GM12878 (cell line): ENCODE results near the gene ARPP21. TPM values are rescaled to one million over a fixed set of nuclear protein-coding genes. Genes with fewer than 3 reads are reported as not detected.

Experiments
- ATAC-seq: fragments of 200-7000 bp; cut with Tn5 transposase; 3 replicates; pipeline ENCODE4 v1.9.1; 2020; ENCODE audit warnings: mild to moderate bottlenecking, moderate library complexity
- BruUV-seq: library from RNA; stranded (reverse); fragments of 400-500 nt; replicated peaks from 2 replicates; lab custom pipeline; 2021; lab: Mats Ljungman, UMichigan
- CTCF ChIA-PET: fragments of 300-600 bp; sonication (Branson Sonifier 250); formaldehyde crosslinking; extraction: SDS; loops from one replicate; lab custom pipeline; 2021; ENCODE audit warnings: inconsistent platforms; lab: Yijun Ruan, JAX
- POLR2A ChIA-PET: fragments of 350-600 bp; formaldehyde crosslinking; extraction: SDS; loops from one replicate; lab custom pipeline; 2021; ENCODE audit warnings: inconsistent platforms; lab: Charles Lee
- RAD21 ChIA-PET: fragments of 300-600 bp; sonication (Branson Sonifier 250); formaldehyde crosslinking; loops from one replicate; lab custom pipeline; 2023; ENCODE audit warnings: antibody characterized with exemption; ENCODE audit not compliant: unreplicated experiment; lab: Charles Lee
- SMC1A ChIA-PET: fragments of 300-600 bp; sonication (Branson Sonifier 250); formaldehyde crosslinking; loops from one replicate; lab custom pipeline; 2023; ENCODE audit not compliant: unreplicated experiment, uncharacterized antibody; lab: Charles Lee
- DNase-seq: peaks from one replicate; pipeline ENCODE4 v3.0.0-alpha.2; 2011; ENCODE audit warnings: low read depth, low spot score
- FAIRE-seq: peaks from 3 replicates; lab custom pipeline; 2011; peaks lifted over from hg19 to GRCh38; lab: Jason Lieb, UNC
- H2AFZ ChIP-seq: 2 replicates; pipeline ENCODE4 v1.6.0; 2011; ENCODE audit warnings: low read depth, low read length, control low read depth; ENCODE audit not compliant: control insufficient read depth
- H3K27ac ChIP-seq: 2 replicates; pipeline ENCODE4 v1.5.1; 2011; ENCODE audit warnings: control low read depth; ENCODE audit not compliant: control insufficient read depth, insufficient read depth
- H3K27me3 ChIP-seq, 2 experiments: replicated peaks in 1 of 2; 2 replicates each; pipeline versions ENCODE4 v1.6.0 to v1.6.1; 2011; ENCODE audit warnings: low read length in 1 of 2; ENCODE audit not compliant: control insufficient read depth in 2 of 2, insufficient read depth in 2 of 2
- H3K36me3 ChIP-seq, 2 experiments: 2 replicates each; pipeline ENCODE4 v1.5.1; 2011; ENCODE audit warnings: low read length in 1 of 2; ENCODE audit not compliant: control insufficient read depth in 2 of 2, insufficient read depth in 2 of 2
- H3K4me1 ChIP-seq: 2 replicates; pipeline ENCODE4 v1.6.1; 2011; ENCODE audit warnings: mild to moderate bottlenecking, low read length, moderate library complexity, mixed read lengths; ENCODE audit not compliant: control insufficient read depth, insufficient read depth
- H3K4me2 ChIP-seq: 2 replicates; pipeline ENCODE4 v1.6.0; 2011; ENCODE audit warnings: control low read depth; ENCODE audit not compliant: control insufficient read depth, insufficient read depth
- H3K4me3 ChIP-seq: fragments of 200-600 bp; sonication (generic); 2 replicates; pipeline ENCODE4 v1.5.1; 2016
- H3K79me2 ChIP-seq: 2 replicates; pipeline ENCODE4 v1.6.0; 2011; ENCODE audit warnings: low read length; ENCODE audit not compliant: control insufficient read depth, insufficient read depth
- H3K9ac ChIP-seq: 2 replicates; pipeline ENCODE4 v1.8.0; 2011; ENCODE audit warnings: low read length, control low read depth, mixed read lengths; ENCODE audit not compliant: control insufficient read depth, insufficient read depth
- H3K9me3 ChIP-seq: replicated peaks from 3 replicates; pipeline ENCODE4 v1.5.1; 2011; ENCODE audit warnings: mild to moderate bottlenecking, low read length; ENCODE audit not compliant: control insufficient read depth, insufficient read depth
- H4K20me1 ChIP-seq: 2 replicates; pipeline ENCODE4 v1.6.0; 2011; ENCODE audit not compliant: control insufficient read depth, insufficient read depth
- CEBPZ ChIP-seq: fragments of 150-350 bp; IDR thresholded peaks from 2 replicates; pipeline ENCODE4 v1.6.1; 2016; ENCODE audit warnings: low read depth, low read length
- CUX1 ChIP-seq: IDR thresholded peaks from 2 replicates; pipeline ENCODE4 v1.6.1; 2012; ENCODE audit warnings: improper control_type of control experiment, low read depth, low read length; ENCODE audit not compliant: insufficient replicate concordance
- E2F8 ChIP-seq: fragments of 450-650 bp; IDR thresholded peaks from 2 replicates; pipeline ENCODE4 v1.6.1; 2018; ENCODE audit warnings: mild to moderate bottlenecking, low read depth, moderate library complexity; ENCODE audit not compliant: partially characterized antibody
- ESRRA ChIP-seq: IDR thresholded peaks from 2 replicates; pipeline ENCODE4 v1.6.1; 2012; ENCODE audit warnings: mild to moderate bottlenecking, low read length, improper control_type of control experiment
- GATAD2B ChIP-seq: fragments of 450-650 bp; conservative IDR thresholded peaks from 2 replicates; pipeline ENCODE4 v1.6.1; 2017; ENCODE audit warnings: low read depth, mild to moderate bottlenecking, moderate library complexity
- MEF2B ChIP-seq: fragments of 450-650 bp; IDR thresholded peaks from 2 replicates; pipeline ENCODE4 v1.6.1; 2018; ENCODE audit warnings: mild to moderate bottlenecking, moderate library complexity; ENCODE audit not compliant: partially characterized antibody, poor library complexity, severe bottlenecking
- MXI1 ChIP-seq: fragments of 150-350 bp; IDR thresholded peaks from 2 replicates; pipeline ENCODE4 v1.6.1; 2011; ENCODE audit warnings: low read depth, mild to moderate bottlenecking, inconsistent platforms, low read length, improper control_type of control experiment
- NFYB ChIP-seq: IDR thresholded peaks from 2 replicates; pipeline ENCODE4 v1.6.1; 2011; ENCODE audit warnings: low read depth, mild to moderate bottlenecking, low read length, improper control_type of control experiment, moderate library complexity; ENCODE audit not compliant: insufficient read depth
- ZNF217 ChIP-seq: fragments of 450-650 bp; IDR thresholded peaks from 2 replicates; pipeline ENCODE4 v1.6.1; 2017; ENCODE audit warnings: antibody characterized with exemption, mild to moderate bottlenecking
- in situ Hi-C: fragments of 300-500 bp; cut with MboI; formaldehyde crosslinking; loops from 9 replicates; pipeline ENCODE4 v1.14.3; 2018; ENCODE audit warnings: mixed read lengths
- intact Hi-C: fragments of 100-400 bp; cut with micrococcal nuclease; formaldehyde crosslinking; loops from one replicate; pipeline ENCODE4 v1.14.2; 2022; ENCODE audit not compliant: unreplicated experiment
- polyA plus RNA-seq, 11 experiments: library from polyadenylated mRNA; depleted of rRNA in 4 of 11; unstranded in 6 of 11; stranded (reverse) in 5 of 11; fragments of >200 nt; fragmentation: Nextera tagmentation in 4 of 11; fragmentation: Illumina TruSeq in 1 of 11; extraction: Ambion mirVana in 4 of 11; extraction: Trizol in 1 of 11; gene quantifications; 1 replicate in 1 of 11; 2 replicates in 10 of 11; pipeline versions ENCODE4 v1.2.1 to v1.2.3, GENCODE V29; 2011 to 2016; ENCODE audit warnings: inconsistent platforms in 2 of 11, missing spikeins in 2 of 11, low read depth in 1 of 11
- total RNA-seq, 4 experiments: library from RNA; depleted of rRNA in 3 of 4; stranded (reverse); fragments of >200 nt in 3 of 4; fragmentation: Illumina TruSeq in 1 of 4; extraction: Trizol in 1 of 4; gene quantifications; 2 replicates each; pipeline versions ENCODE4 v1.2.1 to v1.2.3, GENCODE V29; 2013 to 2021
- TF ChIP-seq, protein P1 (sequence below): IDR thresholded peaks from 2 replicates; pipeline ENCODE4 v1.6.1; 2011; ENCODE audit warnings: low read depth, low read length, improper control_type of control experiment, borderline replicate concordance

The ARPP21 gene
- total and polyA plus RNA-seq, 10 of the 15 experiments (the other 5 are each of a cell fraction or from before 2014, with no cell fraction given) = not detected

DNA sequence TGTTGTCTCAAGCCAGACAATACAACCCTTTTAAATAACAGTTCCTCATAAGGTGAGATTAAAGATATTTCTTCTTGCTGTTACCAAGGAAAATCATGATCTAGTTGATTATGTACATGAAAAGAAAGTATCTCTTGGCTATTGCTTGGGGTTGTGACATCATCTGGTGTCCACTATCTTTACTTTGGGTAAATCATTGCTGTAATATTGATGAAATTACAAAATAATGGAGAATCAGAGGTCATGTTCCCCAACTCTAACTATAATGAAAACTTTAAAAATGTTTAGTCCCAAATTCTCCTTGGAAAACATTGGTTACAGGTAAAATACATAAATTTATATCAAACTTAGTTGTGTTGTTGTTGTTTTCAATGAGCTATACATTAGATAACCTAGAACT is 142.2 kb downstream of the ARPP21 start:
- no TSS peak for BruUV-seq

More for the DNA sequence above, 142.2 kb downstream of the ARPP21 start:
- intact Hi-C loops = no loop called here
- Histone ChIP-seq H3K9me3 (no peaks in the 10 kb centered on the region), H3K36me3 (no peaks in the 10 kb centered on the region), H3K4me3 (no peak overlapping the region), H3K4me2 (no peak overlapping the region), H3K27ac (no peak overlapping the region), H3K27me3 (no peaks in the 10 kb centered on the region), H2AFZ (no peak overlapping the region), H3K79me2 (no peaks in the 10 kb centered on the region), H4K20me1 (no peaks in the 10 kb centered on the region), H3K4me1 (no peaks in the 10 kb centered on the region), H3K9ac (no peak overlapping the region)
- ChIA-PET SMC1A (no interaction called here), CTCF (no interaction called here), RAD21 (no interaction called here), POLR2A (no interaction called here)
- DNase-seq (no peak), ATAC-seq (no peak), FAIRE-seq (no peak)
- TF ChIP-seq ESRRA = no peak
- no peak for TF ChIP-seq NFYB
- TF ChIP-seq MXI1 = no peak
- TF ChIP-seq GATAD2B = no peak
- no peak for TF ChIP-seq CEBPZ
- TF ChIP-seq MEF2B = no peak
- TF ChIP-seq ZNF217 = no peak
- TF ChIP-seq E2F8 = no peak
- TF ChIP-seq CUX1 = no peak
- TF ChIP-seq, protein P1, sequence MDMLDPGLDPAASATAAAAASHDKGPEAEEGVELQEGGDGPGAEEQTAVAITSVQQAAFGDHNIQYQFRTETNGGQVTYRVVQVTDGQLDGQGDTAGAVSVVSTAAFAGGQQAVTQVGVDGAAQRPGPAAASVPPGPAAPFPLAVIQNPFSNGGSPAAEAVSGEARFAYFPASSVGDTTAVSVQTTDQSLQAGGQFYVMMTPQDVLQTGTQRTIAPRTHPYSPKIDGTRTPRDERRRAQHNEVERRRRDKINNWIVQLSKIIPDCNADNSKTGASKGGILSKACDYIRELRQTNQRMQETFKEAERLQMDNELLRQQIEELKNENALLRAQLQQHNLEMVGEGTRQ = no peak
- in situ Hi-C loops = no loop called here
